ENCODE measurements around the gene MAPK14. TPM values are rescaled to one million over a fixed set of nuclear protein-coding genes. Genes with fewer than 3 reads are reported as not detected.
A peak's percentile ranks its signal among the peaks of the same experiment; 100 is the strongest.
"Not testable (repeated sequence)": the region's sequence is repeated elsewhere in the genome, so short reads cannot be mapped to it uniquely, and the experiment has no call there.

The MAPK14 gene
- total RNA-seq, 1 experiment from 2014 or later, result 60.4 TPM

GRCh38 chr6:36128793-36129192 is 101.2 kb downstream of the MAPK14 start:
- peak overlapping the region; percentile 73 for H3K4me3 ChIP-seq
- H3K4me2 ChIP-seq, result peak overlapping the region; percentile 90
- H2AFZ ChIP-seq, result no peak overlapping the region
- no peaks in the 10 kb centered on the region for H3K9me2 ChIP-seq (ENCODE audit: insufficient read depth)
- no peak for TF ChIP-seq CTCF (conservative IDR thresholded peaks at IDR 0.05)
- no peak for TF ChIP-seq EZH2 (IDR thresholded peaks at IDR 0.05; ENCODE audit: low read depth)
- peak in 1 of 2 experiments; percentile 58 for DNase-seq
- H3F3A ChIP-seq (ENCODE audit: insufficient read depth, low read depth), result peaks cover 65% of the 10 kb centered on the region
- peak overlapping the region; percentile 88 for H3K27ac ChIP-seq
- intact Hi-C loops (cut with micrococcal nuclease; ENCODE audit: unreplicated experiment), result no loop called here
- BruUV-seq (replicated peaks), result no TSS peak
- CTCF ChIA-PET, result no interaction called here
- POLR2A ChIA-PET (ENCODE audit: unreplicated experiment), result interaction anchor here (0.6 kb wide), 1 partner anchor 160 kb away, joined by 3 read pairs; no protein-coding TSS in a partner anchor
- H3K9me3 ChIP-seq (ENCODE audit: insufficient read depth, low read depth), result no peaks in the 10 kb centered on the region
- H3K36me3 ChIP-seq (ENCODE audit: low read depth), result peaks cover 11% of the 10 kb centered on the region
- peaks cover 53% of the 10 kb centered on the region for H3K79me2 ChIP-seq (ENCODE audit: low read depth)
- H3K4me1 ChIP-seq (replicated peaks; ENCODE audit: insufficient read depth), result peaks cover 78% of the 10 kb centered on the region
- no peaks in the 10 kb centered on the region for H3K27me3 ChIP-seq (ENCODE audit: insufficient read depth, low read depth)
- H4K20me1 ChIP-seq (ENCODE audit: insufficient read depth), result peaks cover 14% of the 10 kb centered on the region

DNA sequence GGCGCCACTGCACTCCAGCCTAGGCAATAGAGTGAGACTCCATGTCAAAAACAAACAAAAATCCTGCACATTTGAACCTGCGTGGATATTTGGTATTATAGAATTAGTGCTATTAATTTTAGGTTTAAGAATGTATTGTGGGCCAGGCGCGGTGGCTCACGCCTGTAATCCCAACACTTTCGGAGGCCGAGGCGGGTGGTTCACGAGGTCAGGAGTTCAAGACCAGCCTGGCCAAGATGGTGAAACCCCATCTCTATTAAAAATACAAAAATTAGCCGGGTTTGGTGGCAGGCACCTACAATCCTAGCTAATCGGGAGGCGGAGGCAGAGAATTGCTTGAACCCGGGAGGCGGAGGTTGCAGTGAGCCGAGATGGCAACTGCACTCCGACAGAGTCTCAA is 101.7 kb downstream of the MAPK14 start:
- BruUV-seq (replicated peaks), result not testable (repeated sequence)
- peaks cover 72% of the 10 kb centered on the region for H3K4me1 ChIP-seq (replicated peaks; ENCODE audit: insufficient read depth)
- POLR2A ChIA-PET (ENCODE audit: unreplicated experiment), result interaction anchor here (0.5 to 0.6 kb wide), 2 partner anchors 101 to 160 kb away, joined by 3 to 4 read pairs; no protein-coding TSS in a partner anchor

GRCh38 chr6:36129941-36130666 is 102.5 kb downstream of the MAPK14 start, which contains the start of gene MAPK13:
TSS of gene MAPK13 (plus strand) at chr6:36130513. CDS start at chr6:36130583, 70 bp downstream.
- CTCF ChIA-PET, result interaction anchor here (0.6 kb wide), 1 partner anchor 172 kb away, joined by 4 read pairs; no protein-coding TSS in a partner anchor
- POLR2A ChIA-PET (ENCODE audit: unreplicated experiment), result interaction anchor here (0.5 to 0.7 kb wide), 2 partner anchors 102 to 465 kb away, joined by 3 to 4 read pairs; no protein-coding TSS in a partner anchor
- H2AFZ ChIP-seq, result peak within 1 kb of the TSS; percentile 68
- BruUV-seq (replicated peaks), result TSS peak; percentile 73
- no peaks in the 10 kb centered on the region for H3K9me3 ChIP-seq (ENCODE audit: insufficient read depth, low read depth)
- H3K4me2 ChIP-seq, result peak within 1 kb of the TSS; percentile 90
- peaks cover 66% of the 10 kb centered on the region for H3K4me1 ChIP-seq (replicated peaks; ENCODE audit: insufficient read depth)
- peak; percentile 55 to 79 for DNase-seq
- H3K27ac ChIP-seq, result peak within 1 kb of the TSS; percentile 88
- no peaks in the 10 kb centered on the region for H3K27me3 ChIP-seq (ENCODE audit: insufficient read depth, low read depth)
- peaks cover 66% of the 10 kb centered on the region for H3K79me2 ChIP-seq (ENCODE audit: low read depth)
- H3F3A ChIP-seq (ENCODE audit: insufficient read depth, low read depth), result peaks cover 66% of the 10 kb centered on the region
- peaks cover 22% of the 10 kb centered on the region for H3K36me3 ChIP-seq (ENCODE audit: low read depth)
- TF ChIP-seq EZH2 (IDR thresholded peaks at IDR 0.05; ENCODE audit: low read depth) (no peak), CTCF (conservative IDR thresholded peaks at IDR 0.05) (no peak)
- intact Hi-C loops (cut with micrococcal nuclease; ENCODE audit: unreplicated experiment), result loop anchor here (2.0 kb wide), 2 partner anchors 25 to 67 kb away; partner anchors contain the start of gene BRPF3
- H4K20me1 ChIP-seq (ENCODE audit: insufficient read depth), result peaks cover 15% of the 10 kb centered on the region
- no peaks in the 10 kb centered on the region for H3K9me2 ChIP-seq (ENCODE audit: insufficient read depth)
- H3K4me3 ChIP-seq, result peak within 1 kb of the TSS; percentile 73

More for the DNA sequence above, 101.7 kb downstream of the MAPK14 start:
- H4K20me1 ChIP-seq (ENCODE audit: insufficient read depth), result peaks cover 14% of the 10 kb centered on the region
- peak overlapping the region; percentile 73 for H3K4me3 ChIP-seq
- H3K27me3 ChIP-seq (ENCODE audit: insufficient read depth, low read depth); intact Hi-C loops (cut with micrococcal nuclease; ENCODE audit: unreplicated experiment); H3K9me3 ChIP-seq (ENCODE audit: insufficient read depth, low read depth); H2AFZ ChIP-seq; H3K9me2 ChIP-seq (ENCODE audit: insufficient read depth); DNase-seq; CTCF ChIA-PET: not testable (repeated sequence)
- peak overlapping the region; percentile 90 for H3K4me2 ChIP-seq
- H3K79me2 ChIP-seq (ENCODE audit: low read depth), result peaks cover 58% of the 10 kb centered on the region
- H3F3A ChIP-seq (ENCODE audit: insufficient read depth, low read depth), result peaks cover 66% of the 10 kb centered on the region
- H3K27ac ChIP-seq, result peak overlapping the region; percentile 88
- H3K36me3 ChIP-seq (ENCODE audit: low read depth), result peaks cover 16% of the 10 kb centered on the region

Data from PC-9 (cell line).